ENCODE results near the gene GNAT2. TPM values are rescaled to one million over a fixed set of nuclear protein-coding genes. Genes with fewer than 3 reads are reported as not detected.

The GNAT2 gene
- polyA plus RNA-seq, 2 donors = not detected

DNA sequence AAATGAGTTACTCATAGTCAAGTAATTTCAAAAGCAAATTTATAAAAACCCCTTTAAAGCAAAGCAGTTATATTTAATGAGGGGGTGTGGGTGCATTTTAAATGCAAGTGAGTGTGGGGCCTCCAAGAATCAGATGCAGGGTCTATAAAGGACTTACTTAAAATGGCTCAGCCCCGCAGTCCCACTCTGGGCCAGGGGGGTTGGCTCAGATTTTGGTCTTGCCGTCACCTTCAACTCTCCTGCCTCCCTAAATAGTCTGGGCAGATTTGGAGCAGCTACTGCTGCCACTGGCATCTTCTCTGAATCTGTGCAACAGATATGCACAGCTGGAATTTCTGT is 16.4 kb upstream of the GNAT2 start:
- Histone ChIP-seq H3K4me1 (ENCODE audit: control insufficient read depth in 2 of 2, insufficient read depth in 2 of 2, low read length in 1 of 2) (peaks cover 0 to 6% of the 10 kb centered on the region in 2 donors), H3K27me3 (ENCODE audit: control insufficient read depth in 1 of 2, insufficient read depth in 2 of 2, low read length in 2 of 2) (no peaks in the 10 kb centered on the region), H3K9me3 (ENCODE audit: control insufficient read depth in 2 of 2, insufficient read depth in 1 of 2, low read depth in 1 of 2, low read length in 1 of 2) (no peaks in the 10 kb centered on the region), H3K4me3 (ENCODE audit: low read depth in 1 of 2, low read length in 2 of 2) (no peak overlapping the region), H3K27ac (ENCODE audit: low read depth in 2 of 2, low read length in 1 of 2) (no peak overlapping the region), H3K36me3 (ENCODE audit: control insufficient read depth in 2 of 2, insufficient read depth in 2 of 2, low read length in 1 of 2) (peaks cover 0 to 9% of the 10 kb centered on the region in 2 donors)
- 69 to 83% methylated on average over 2 of the region's 2 CpGs for WGBS, 2 donors

DNA sequence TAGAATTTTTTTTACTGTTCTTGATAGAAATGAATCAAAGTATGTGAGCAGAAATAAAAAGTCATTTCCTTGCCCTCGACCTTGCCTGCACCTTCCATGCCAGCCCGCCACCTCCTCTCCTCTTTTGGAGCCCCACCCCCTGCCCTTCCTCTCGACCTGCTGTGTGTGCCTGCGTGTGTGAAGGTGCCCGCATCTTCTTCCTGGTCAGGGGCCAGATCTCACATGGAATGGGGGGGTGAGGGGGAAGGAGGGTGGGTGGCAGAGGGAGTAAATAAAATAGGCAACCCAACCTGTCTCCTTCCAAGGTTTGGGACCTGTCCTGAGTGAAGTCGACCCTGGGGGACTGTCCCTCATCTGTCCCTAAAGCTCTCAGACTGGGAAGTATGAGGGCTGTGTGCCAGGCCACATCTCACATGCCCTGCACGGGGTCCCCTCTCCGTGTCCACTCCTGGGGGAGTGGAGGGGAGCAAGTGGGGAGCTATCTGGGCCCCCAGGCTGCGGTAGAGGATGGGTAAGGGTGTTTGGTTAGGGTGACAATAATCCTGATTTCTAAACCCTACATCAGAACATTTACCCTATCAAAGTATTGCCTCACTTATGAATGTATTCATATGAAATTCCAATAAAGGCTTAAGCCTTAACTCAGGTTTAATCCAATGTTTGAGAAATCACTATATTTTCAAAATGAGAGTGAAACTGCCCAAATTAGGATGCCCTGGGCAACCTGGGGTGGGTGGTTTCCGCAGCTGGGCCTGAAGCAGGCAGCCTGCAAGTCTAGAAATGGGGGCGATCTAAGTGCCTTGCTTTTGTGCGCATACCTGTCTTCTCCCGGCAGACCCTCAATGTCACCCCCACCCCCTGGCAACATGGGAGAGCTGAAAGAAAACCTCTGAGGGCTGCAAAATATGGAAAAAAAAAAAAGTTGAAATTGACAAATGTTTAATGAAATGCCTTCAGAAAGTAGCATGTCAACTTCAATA is 15.6 kb upstream of the GNAT2 start:
- H3K36me3 ChIP-seq (ENCODE audit: control insufficient read depth in 2 of 2, insufficient read depth in 2 of 2, low read length in 1 of 2) = peaks cover 0 to 12% of the 10 kb centered on the region in 2 donors
- no peaks in the 10 kb centered on the region for H3K9me3 ChIP-seq (ENCODE audit: control insufficient read depth in 2 of 2, insufficient read depth in 1 of 2, low read depth in 1 of 2, low read length in 1 of 2)
- WGBS, 2 donors = 63 to 65% methylated on average over 13 of the region's 13 CpGs
- no peak overlapping the region for H3K27ac ChIP-seq (ENCODE audit: low read depth in 2 of 2, low read length in 1 of 2)
- H3K4me1 ChIP-seq (ENCODE audit: control insufficient read depth in 2 of 2, insufficient read depth in 2 of 2, low read length in 1 of 2) = peaks cover 0 to 6% of the 10 kb centered on the region in 2 donors
- H3K4me3 ChIP-seq (ENCODE audit: low read depth in 1 of 2, low read length in 2 of 2) = no peak overlapping the region
- H3K27me3 ChIP-seq (ENCODE audit: control insufficient read depth in 1 of 2, insufficient read depth in 2 of 2, low read length in 2 of 2) = no peaks in the 10 kb centered on the region

DNA sequence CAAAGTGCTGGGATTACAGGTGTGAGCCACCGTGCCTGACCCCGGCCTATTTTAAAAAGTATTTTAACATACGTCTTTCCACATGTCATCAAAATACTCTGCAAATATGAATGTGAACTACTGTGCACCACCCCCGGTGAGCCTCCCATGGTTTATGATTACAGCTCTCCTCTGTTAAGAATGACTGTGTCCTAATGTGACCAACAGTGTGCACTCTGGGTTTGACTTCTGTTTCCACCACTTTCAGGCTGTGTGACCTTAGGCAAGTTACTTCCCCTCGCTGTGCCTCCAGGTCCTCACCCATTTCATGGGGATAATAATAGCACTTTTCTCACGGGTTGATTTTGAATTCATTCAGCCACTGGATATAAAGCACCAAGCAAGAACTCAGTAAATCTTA is 14.9 kb upstream of the GNAT2 start:
- H3K4me3 ChIP-seq (ENCODE audit: low read depth in 1 of 2, low read length in 2 of 2) = no peak overlapping the region
- 79 to 81% methylated on average over 6 of the region's 6 CpGs for WGBS, 2 donors
- peaks cover 0 to 19% of the 10 kb centered on the region in 2 donors for H3K36me3 ChIP-seq (ENCODE audit: control insufficient read depth in 2 of 2, insufficient read depth in 2 of 2, low read length in 1 of 2)
- no peaks in the 10 kb centered on the region for H3K27me3 ChIP-seq (ENCODE audit: control insufficient read depth in 1 of 2, insufficient read depth in 2 of 2, low read length in 2 of 2)
- H3K9me3 ChIP-seq (ENCODE audit: control insufficient read depth in 2 of 2, insufficient read depth in 1 of 2, low read depth in 1 of 2, low read length in 1 of 2) = no peaks in the 10 kb centered on the region
- H3K4me1 ChIP-seq (ENCODE audit: control insufficient read depth in 2 of 2, insufficient read depth in 2 of 2, low read length in 1 of 2) = peaks cover 0 to 6% of the 10 kb centered on the region in 2 donors
- no peak overlapping the region for H3K27ac ChIP-seq (ENCODE audit: low read depth in 2 of 2, low read length in 1 of 2)

DNA sequence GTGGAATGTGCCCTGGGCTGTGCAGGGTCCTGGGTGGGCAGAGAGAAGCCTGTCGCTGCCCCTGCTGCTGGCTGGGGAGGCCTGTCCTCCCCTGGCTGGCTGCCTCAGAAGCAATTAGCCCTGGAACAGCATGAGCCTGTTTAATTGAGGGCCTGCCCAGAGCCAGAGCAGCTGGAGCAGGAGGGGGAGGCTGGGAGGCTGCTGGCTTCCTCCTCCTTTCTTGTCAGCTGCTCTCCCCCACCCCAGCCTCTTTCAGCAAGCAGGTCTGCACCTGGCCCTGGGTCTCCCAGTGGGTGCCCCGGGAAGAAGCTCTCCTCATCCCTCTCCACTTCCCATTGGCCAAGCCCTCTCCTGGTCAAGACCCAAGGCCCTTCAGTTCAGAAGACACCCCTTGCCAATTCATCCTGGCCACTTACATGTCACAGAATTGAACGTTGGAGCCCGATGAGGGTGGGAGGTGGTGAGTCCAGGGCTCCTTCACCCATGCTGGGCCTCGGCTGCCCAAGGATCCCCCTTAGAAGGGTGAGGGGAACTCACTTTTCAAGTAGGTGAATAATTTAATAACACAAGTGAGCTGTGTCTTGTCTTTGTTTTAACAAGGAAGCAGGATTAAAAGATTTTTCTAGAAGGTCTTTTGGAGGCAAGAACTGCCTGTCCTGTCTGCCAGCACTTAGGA is 13.4 kb upstream of the GNAT2 start:
- H3K4me1 ChIP-seq (ENCODE audit: control insufficient read depth in 2 of 2, insufficient read depth in 2 of 2, low read length in 1 of 2) = peaks cover 0 to 6% of the 10 kb centered on the region in 2 donors
- H3K4me3 ChIP-seq (ENCODE audit: low read depth in 1 of 2, low read length in 2 of 2) = no peak overlapping the region
- peaks cover 3 to 34% of the 10 kb centered on the region in 2 donors for H3K36me3 ChIP-seq (ENCODE audit: control insufficient read depth in 2 of 2, insufficient read depth in 2 of 2, low read length in 1 of 2)
- WGBS, 2 donors = 41 to 52% methylated on average over 5 of the region's 5 CpGs
- no peak overlapping the region for H3K27ac ChIP-seq (ENCODE audit: low read depth in 2 of 2, low read length in 1 of 2)
- no peaks in the 10 kb centered on the region for H3K27me3 ChIP-seq (ENCODE audit: control insufficient read depth in 1 of 2, insufficient read depth in 2 of 2, low read length in 2 of 2)
- no peaks in the 10 kb centered on the region for H3K9me3 ChIP-seq (ENCODE audit: control insufficient read depth in 2 of 2, insufficient read depth in 1 of 2, low read depth in 1 of 2, low read length in 1 of 2)

DNA sequence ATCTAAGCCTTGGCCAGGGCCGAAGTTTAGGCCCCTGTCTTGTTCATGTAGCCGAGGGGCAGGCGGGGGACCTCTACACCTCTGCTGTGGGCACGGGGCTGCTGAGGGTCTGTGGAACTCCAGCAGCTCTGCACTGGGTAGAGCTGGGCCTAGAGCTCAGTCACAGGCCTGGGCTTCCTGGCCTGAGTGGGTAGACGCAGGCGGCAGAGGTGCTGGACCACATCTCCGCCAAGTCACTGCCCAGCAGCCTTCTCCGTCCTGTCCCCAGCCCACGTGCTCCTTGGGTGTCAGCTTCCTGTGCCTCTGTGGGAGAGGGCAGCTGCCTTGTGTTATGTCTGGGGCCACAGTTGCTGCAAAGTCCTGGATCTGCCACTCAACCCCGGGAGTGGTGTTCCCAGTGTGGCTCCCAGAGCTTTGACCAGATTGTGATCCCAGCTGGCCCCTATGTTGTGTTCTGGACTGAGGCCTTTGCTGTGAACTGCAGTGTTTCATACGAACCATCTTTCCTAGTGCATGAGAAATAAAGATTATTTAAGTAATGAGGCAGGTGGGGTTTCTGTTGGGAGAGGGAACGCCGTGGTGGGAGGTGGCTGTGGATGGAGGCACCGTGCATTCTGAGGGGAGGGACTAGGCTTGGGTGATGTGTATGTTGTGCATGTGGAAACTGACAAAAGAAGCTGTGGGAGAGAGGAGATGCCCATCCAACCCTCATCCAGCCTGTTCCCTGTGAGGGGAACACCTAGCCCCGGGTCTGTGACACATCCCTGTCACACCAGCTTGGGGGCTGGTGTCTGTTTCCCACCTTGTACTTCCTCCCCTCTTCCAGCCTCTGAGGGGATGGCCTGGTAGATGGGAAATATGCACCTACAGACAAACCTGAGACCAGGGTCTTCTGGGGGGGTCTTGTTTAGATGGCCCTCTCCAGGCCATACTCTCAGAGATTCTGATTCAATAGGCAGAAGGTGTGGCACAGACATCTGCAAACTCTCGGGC is 12.4 kb upstream of the GNAT2 start:
- Histone ChIP-seq H3K4me1 (ENCODE audit: control insufficient read depth in 2 of 2, insufficient read depth in 2 of 2, low read length in 1 of 2) (peaks cover 0 to 6% of the 10 kb centered on the region in 2 donors), H3K27ac (ENCODE audit: low read depth in 2 of 2, low read length in 1 of 2) (no peak overlapping the region), H3K27me3 (ENCODE audit: control insufficient read depth in 1 of 2, insufficient read depth in 2 of 2, low read length in 2 of 2) (no peaks in the 10 kb centered on the region), H3K36me3 (ENCODE audit: control insufficient read depth in 2 of 2, insufficient read depth in 2 of 2, low read length in 1 of 2) (peaks cover 3 to 43% of the 10 kb centered on the region in 2 donors), H3K4me3 (ENCODE audit: low read depth in 1 of 2, low read length in 2 of 2) (no peak overlapping the region), H3K9me3 (ENCODE audit: control insufficient read depth in 2 of 2, insufficient read depth in 1 of 2, low read depth in 1 of 2, low read length in 1 of 2) (no peaks in the 10 kb centered on the region)
- WGBS, 2 donors = 79 to 87% methylated on average over 16 of the region's 16 CpGs

DNA sequence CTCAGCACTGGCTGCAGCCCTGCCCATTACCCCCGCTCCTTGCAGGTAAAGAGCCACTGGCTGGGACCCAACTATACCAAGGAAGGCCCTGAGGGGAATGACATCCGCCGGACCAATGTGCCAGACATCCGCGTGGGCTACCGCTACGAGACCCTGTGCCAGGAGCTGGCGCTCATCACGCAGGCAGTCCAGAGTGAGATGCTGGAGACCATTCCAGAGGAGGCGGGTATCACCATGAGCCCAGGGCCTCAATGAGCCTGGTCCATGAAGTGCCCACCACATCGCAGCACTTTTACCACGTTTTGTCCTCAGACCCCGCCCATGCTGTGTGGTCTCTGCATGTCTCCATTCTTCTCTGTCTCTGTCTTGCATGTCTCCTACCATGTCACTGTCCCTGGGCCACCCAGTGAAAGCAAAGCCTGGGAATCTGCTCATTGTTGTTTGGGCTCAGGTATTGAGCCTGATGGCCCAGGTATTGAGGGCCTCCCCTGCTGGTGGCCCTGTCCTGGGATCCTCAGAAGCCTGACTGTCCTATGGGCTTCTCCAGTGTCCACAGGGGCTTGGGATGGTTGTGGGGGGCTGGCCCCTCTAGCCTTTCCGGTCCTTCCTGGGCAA is 11.6 kb upstream of the GNAT2 start:
- no peaks in the 10 kb centered on the region for H3K9me3 ChIP-seq (ENCODE audit: control insufficient read depth in 2 of 2, insufficient read depth in 1 of 2, low read depth in 1 of 2, low read length in 1 of 2)
- H3K4me3 ChIP-seq (ENCODE audit: low read depth in 1 of 2, low read length in 2 of 2) = no peak overlapping the region
- H3K4me1 ChIP-seq (ENCODE audit: control insufficient read depth in 2 of 2, insufficient read depth in 2 of 2, low read length in 1 of 2) = peaks cover 0 to 6% of the 10 kb centered on the region in 2 donors
- H3K27ac ChIP-seq (ENCODE audit: low read depth in 2 of 2, low read length in 1 of 2) = no peak overlapping the region
- peaks cover 3 to 48% of the 10 kb centered on the region in 2 donors for H3K36me3 ChIP-seq (ENCODE audit: control insufficient read depth in 2 of 2, insufficient read depth in 2 of 2, low read length in 1 of 2)
- H3K27me3 ChIP-seq (ENCODE audit: control insufficient read depth in 1 of 2, insufficient read depth in 2 of 2, low read length in 2 of 2) = no peaks in the 10 kb centered on the region
- 90 to 91% methylated on average over 14 of the region's 14 CpGs for WGBS, 2 donors

DNA sequence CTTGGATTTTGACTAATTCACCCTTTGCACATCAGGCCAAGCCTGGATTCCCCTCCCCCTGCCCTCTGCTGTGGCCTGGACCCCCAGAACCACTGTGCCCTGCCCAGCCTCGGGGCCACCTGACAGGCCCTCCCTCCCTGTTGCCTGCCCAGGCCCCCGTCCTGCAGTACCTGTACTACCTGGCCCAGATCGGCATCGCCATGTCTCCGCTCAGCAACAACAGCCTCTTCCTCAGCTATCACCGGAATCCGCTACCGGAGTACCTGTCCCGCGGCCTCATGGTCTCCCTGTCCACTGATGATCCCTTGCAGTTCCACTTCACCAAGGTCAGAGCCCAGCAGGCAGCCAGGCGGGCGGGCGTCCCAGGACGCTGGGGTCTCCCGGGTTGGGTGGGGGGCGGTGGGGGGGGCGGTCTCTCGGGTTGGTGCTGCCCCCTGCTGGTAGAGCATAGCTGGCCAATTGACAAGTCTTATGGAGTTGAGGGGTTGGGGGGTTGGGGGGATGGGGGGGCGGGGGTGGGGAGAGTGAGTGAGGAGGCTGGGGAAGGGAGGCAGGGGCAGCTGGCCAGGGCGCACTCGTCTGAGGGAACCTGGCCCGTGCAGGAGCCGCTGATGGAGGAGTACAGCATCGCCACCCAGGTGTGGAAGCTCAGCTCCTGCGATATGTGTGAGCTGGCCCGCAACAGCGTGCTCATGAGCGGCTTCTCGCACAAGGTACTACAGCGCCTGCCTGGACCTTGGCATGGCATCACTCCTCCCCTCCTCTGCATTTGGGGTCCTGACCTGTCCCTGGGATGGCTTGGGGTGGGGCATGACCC is 10.9 kb upstream of the GNAT2 start:
- H3K36me3 ChIP-seq (ENCODE audit: control insufficient read depth in 2 of 2, insufficient read depth in 2 of 2, low read length in 1 of 2) = peaks cover 3 to 48% of the 10 kb centered on the region in 2 donors
- no peaks in the 10 kb centered on the region for H3K9me3 ChIP-seq (ENCODE audit: control insufficient read depth in 2 of 2, insufficient read depth in 1 of 2, low read depth in 1 of 2, low read length in 1 of 2)
- no peaks in the 10 kb centered on the region for H3K27me3 ChIP-seq (ENCODE audit: control insufficient read depth in 1 of 2, insufficient read depth in 2 of 2, low read length in 2 of 2)
- WGBS, 2 donors = 82 to 83% methylated on average over 26 to 30 of the region's 30 CpGs
- no peak overlapping the region for H3K27ac ChIP-seq (ENCODE audit: low read depth in 2 of 2, low read length in 1 of 2)
- H3K4me3 ChIP-seq (ENCODE audit: low read depth in 1 of 2, low read length in 2 of 2) = no peak overlapping the region
- H3K4me1 ChIP-seq (ENCODE audit: control insufficient read depth in 2 of 2, insufficient read depth in 2 of 2, low read length in 1 of 2) = peaks cover 0 to 6% of the 10 kb centered on the region in 2 donors

DNA sequence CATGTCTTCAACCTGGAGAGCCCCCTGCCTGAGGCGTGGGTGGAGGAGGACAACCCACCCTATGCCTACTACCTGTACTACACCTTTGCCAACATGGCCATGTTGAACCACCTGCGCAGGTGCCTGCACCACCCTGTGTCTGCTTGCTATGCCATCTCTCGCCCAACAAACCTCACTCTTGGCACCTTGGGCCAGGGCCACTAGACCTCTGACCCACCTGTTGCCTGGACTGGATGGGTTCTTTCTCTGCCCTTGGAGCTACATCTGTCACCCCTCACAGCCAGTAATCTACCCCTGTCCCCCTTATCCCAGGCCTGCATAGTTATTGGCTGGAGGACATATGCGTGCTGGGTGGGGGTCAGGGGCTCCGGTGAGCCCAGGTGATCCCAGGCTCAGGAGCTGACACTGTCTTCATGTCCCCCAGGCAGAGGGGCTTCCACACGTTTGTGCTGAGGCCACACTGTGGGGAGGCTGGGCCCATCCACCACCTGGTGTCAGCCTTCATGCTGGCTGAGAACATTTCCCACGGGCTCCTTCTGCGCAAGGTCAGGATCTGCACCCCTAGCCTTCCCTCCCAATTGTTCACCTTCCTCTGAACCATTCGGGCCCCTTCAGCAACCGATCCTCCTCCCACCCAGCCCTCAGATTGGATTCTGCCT is 10.1 kb upstream of the GNAT2 start:
- Histone ChIP-seq H3K4me1 (ENCODE audit: control insufficient read depth in 2 of 2, insufficient read depth in 2 of 2, low read length in 1 of 2) (peaks cover 2 to 6% of the 10 kb centered on the region in 2 donors), H3K4me3 (ENCODE audit: low read depth in 1 of 2, low read length in 2 of 2) (no peak overlapping the region), H3K9me3 (ENCODE audit: control insufficient read depth in 2 of 2, insufficient read depth in 1 of 2, low read depth in 1 of 2, low read length in 1 of 2) (no peaks in the 10 kb centered on the region), H3K27ac (ENCODE audit: low read depth in 2 of 2, low read length in 1 of 2) (no peak overlapping the region), H3K27me3 (ENCODE audit: control insufficient read depth in 1 of 2, insufficient read depth in 2 of 2, low read length in 2 of 2) (no peaks in the 10 kb centered on the region), H3K36me3 (ENCODE audit: control insufficient read depth in 2 of 2, insufficient read depth in 2 of 2, low read length in 1 of 2) (peaks cover 3 to 48% of the 10 kb centered on the region in 2 donors)
- WGBS, 2 donors = 84 to 93% methylated on average over 10 of the region's 10 CpGs

All from esophagus (tissue), 2 donors.